Measurements from ENCODE around the gene L2HGDH.
A peak's percentile ranks its signal among the peaks of the same experiment; 100 is the strongest.
"Not testable (repeated sequence)": the region's sequence is repeated elsewhere in the genome, so short reads cannot be mapped to it uniquely, and the experiment has no call there.

L2HGDH gene

DNA sequence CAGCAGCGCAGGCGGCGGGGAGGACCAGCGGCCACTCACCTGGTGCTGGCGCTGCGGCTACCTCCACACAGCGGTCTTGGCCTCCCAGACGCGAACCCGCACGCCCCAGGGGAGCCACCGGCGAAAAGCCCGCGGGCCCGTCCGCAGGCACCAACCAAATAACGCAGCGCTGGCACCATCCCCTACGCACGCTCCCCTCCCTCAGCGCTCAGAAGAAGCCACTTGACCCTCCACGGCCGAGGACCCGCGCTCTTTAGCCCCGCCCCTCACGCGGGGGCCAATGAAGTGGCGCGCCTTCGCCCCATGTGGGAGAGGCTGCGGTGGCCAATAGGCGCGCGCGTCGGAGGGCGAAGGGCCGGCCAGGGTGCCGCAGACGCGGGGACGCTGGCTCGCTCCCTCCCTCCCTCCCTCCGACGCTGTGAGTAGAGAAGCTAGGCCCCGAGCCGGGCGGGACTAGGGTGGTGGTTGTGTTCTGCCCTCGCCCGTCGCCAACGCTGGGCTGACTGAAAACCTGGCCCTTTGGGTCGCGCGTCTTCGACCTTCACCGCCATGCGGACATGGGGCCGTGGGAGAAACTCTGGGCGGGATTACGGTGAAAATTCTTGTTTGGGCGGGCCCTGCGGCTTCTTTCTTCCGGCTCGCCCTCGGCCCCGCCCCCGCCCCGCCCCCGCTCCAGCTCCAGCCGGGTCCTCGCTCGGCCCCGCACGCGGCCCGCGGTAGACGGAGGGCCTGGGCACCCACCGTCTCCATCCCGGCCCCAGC is at the start of gene L2HGDH, which contains the start of gene DMAC2L:
Gene L2HGDH, minus strand, starts transcription at position 258 of the 762 bp plus-strand sequence. Its CDS starts 79 bp downstream, at position 179.
Gene DMAC2L, plus strand, starts transcription at position 353 of the 762 bp plus-strand sequence. CDS start 9,164 bp downstream, outside the sequence.
- peak; percentile 87 for DNase-seq

GRCh38 chr14:50360851-50361250 is 48.8 kb upstream of the L2HGDH start:
- DNase-seq = no peak

GRCh38 chr14:50360093-50360492 is 48.1 kb upstream of the L2HGDH start:
- no peak for DNase-seq

GRCh38 chr14:50359631-50360030 is 47.6 kb upstream of the L2HGDH start:
- DNase-seq = no peak

DNA sequence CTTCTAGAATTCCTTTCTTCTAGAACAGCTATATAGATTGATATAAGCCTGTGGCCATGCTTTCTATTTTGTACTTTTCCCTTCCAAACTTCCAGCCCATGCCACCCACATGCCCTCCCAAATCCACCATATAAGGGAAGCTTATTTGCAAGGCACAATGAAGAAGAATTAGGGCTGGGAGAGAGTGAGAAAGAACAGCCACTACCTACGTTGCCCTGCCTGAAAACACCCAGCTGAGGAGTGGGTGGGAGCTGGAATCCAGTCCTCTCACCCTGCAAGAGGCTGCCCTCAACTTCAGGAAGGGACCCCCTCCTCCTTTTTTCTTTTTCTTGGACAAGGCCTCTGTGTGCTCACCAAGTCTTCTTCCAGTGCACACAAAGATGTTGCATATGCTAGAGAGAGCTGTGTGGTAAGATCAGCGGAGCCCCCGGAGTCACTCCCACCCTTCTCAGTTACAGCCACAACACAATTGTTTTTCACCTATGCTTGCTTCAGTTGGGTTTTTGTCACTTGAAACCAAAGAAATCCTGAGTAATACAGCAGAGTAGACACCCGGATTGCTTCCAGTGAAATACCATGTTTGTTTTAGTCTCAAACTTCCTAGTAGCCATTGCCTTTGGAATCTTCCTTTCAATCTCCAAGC is 45.8 kb upstream of the L2HGDH start:
- no peak for DNase-seq

GRCh38 chr14:50357124-50357523 is 45.1 kb upstream of the L2HGDH start:
- no peak for DNase-seq

- not testable (repeated sequence) for DNase-seq
Observed at GRCh38 chr14:50356283-50356682, 44.3 kb upstream of the L2HGDH start.

- no peak for DNase-seq
Observed at GRCh38 chr14:50355692-50356091, 43.7 kb upstream of the L2HGDH start.

DNA sequence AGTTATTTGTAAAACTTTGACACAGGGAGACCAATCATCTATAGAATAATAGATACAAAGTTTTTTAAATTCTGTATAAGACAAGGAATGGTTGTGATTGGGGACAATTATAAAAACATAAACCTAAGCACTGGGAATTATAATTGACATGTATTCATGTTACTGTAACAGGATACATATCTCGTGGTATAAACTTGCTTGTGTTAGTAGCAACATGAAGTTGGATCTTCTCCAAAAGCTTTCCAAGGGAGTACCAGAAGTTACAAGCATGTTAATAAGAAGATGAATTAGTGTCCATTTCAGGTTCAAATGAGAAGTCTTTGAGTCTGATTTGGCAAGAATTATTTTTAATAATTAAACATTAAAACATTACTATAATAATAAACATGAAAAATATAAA is 42.5 kb upstream of the L2HGDH start:
- DNase-seq = no peak

- no peak for DNase-seq
Observed at GRCh38 chr14:50353126-50353525, 41.1 kb upstream of the L2HGDH start.

GRCh38 chr14:50352584-50352983 is 40.6 kb upstream of the L2HGDH start:
- no peak for DNase-seq

DNA sequence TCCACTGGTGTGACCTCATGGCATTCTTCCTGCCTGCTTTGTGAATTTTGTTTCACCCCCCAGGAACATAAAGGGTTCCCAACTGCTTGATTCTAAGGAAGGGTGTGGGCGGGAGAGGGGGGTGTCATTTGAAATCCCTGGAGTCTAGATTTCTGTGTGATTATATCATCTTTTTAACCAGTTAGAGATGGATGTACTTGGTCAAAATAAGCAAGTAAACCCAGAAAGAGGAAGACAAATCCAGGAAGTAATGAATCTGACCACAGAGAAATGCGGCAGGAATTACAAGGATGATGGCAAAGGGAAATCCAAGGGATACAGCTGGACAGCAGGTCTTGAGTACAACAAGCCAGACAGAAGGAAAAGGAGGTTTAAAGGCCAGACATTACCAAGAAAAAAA is 38.9 kb upstream of the L2HGDH start:
- DNase-seq = no peak

- DNase-seq = no peak
Observed at GRCh38 chr14:50348933-50349332, 36.9 kb upstream of the L2HGDH start.

- no peak for DNase-seq
Observed at GRCh38 chr14:50347521-50347920, 35.5 kb upstream of the L2HGDH start.

DNA sequence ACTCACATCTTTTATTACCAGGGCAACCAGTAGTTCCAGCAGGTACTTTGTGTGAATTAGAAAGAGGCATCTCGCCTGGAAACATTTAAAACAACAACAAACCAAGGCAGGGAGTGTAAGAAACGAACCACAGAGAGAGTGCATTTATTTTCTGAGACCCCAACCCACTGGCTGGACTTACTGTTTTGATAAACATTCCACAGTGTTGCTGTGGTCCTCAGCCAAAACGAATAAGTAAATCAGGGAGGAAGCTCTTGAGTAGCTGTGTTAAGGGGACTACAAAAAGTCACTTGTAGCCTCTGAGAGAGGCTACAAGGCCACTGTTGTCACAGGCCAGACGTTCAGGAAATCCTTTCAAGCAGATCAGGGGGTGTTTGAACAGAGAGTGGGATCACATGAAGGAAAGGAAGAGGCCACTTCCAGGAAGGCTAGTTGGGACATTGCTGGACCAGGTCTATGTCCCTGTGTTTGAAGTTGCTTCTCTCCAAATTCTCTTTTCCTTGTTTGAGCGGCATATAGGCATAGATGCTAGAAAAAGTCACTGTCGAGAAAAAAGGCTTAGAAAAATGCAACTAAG is 33.9 kb upstream of the L2HGDH start:
- no peak for DNase-seq

GRCh38 chr14:50344876-50345563 is 33.0 kb upstream of the L2HGDH start:
- no peak for DNase-seq

GRCh38 chr14:50344116-50344775 is 32.2 kb upstream of the L2HGDH start:
- no peak for DNase-seq

DNA sequence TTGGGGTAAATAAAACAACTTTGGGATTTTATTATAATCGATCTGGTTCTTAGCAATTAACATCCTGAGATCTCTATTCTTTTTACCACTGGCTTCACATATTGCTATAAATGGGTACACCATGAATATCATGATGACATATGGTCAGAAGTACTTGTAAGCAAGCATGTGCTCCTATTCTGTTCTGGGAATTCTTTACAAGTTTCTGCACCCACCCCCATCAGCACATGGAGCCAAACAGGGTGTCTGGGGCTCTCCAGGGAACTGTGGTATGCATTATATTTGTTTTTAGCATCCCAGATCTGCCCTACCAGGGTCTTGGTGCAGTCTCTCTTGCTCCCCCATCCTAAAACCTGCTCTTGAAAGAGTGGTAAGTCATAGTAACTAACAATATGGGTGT is 31.4 kb upstream of the L2HGDH start:
- DNase-seq = no peak

DNA sequence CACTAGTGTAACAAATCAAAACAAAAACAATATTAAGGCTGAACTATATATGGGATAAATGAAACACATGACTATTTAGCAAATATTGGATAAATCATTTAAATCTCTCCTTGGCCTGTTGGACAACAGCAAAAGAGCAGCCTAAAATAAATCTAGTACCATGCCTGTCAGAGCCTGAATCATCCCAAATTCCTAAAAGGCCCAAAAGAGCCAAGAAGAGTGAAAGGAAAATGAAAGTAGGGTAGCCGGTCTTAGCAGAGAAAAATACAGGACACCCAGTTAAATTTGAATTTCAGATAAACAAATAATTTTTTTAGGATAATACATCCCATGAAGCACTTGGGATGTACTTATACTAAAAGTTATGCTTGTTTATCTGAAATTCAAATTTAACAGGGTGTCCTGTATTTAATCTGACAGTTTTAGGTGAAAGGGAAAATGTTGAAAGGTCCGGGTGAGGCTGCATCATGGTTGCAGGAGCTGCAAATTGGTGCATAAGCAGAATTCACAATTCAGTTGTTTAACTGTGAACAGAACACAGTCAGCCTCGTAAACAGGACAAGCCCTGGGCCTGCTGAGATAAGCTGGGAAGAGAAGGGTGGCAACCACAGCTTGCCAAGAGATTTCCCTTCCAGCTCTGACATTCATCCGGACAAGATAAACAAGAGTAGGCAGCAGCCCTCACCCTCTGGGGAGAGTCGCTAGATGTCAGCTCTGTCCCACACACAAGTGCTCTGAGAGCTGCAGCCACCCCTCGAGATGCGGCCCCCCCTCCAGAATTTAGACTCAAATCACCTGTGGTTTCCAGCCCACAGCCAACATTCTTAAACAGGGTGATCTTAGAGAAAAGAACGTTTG is 30.4 kb upstream of the L2HGDH start:
- peak; percentile 83 for DNase-seq

DNA sequence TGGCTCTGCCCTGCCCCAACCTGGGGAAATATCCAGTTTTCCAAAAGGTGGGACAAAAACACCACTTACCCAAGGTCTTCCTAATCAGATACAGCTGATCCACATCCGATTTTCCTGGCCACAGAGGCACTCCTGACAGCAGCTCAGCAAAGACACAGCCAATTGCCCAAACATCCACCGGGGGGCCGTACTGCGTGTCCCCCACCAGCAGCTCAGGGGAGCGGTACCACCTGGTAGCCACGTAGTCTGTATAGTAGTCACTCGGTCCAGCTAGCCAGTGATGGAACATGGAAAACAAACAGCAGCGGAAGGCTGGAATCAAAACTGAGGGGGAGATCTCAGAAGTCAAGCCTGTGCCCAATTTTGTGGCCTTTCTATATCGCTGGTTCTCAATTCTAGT is 28.9 kb upstream of the L2HGDH start:
- peak; percentile 14 for DNase-seq

- DNase-seq = no peak
Observed at GRCh38 chr14:50340045-50340444, 28.0 kb upstream of the L2HGDH start.
